H9 (cell line): ENCODE data around the gene APOBR. TPM values are rescaled to one million over a fixed set of nuclear protein-coding genes. Genes with fewer than 3 reads are reported as not detected.

ENCODE experiments used
- DNase-seq: peaks from one replicate; pipeline ENCODE4 v3.0.0-alpha.2; 2017
- H2AFZ ChIP-seq: one replicate; pipeline ENCODE4 v1.6.1; 2013; ENCODE audit warnings: mild to moderate bottlenecking, low read length, control low read depth, moderate library complexity
- H2AK5ac ChIP-seq: 2 replicates; pipeline ENCODE4 v1.6.1; 2013; ENCODE audit warnings: low read length, control low read depth, mixed read lengths; ENCODE audit not compliant: insufficient read length
- H2BK120ac ChIP-seq: one replicate; pipeline ENCODE4 v1.6.1; 2013; ENCODE audit warnings: low read depth, mild to moderate bottlenecking, low read length, control low read depth, inconsistent platforms; ENCODE audit not compliant: poor library complexity, severe bottlenecking
- H2BK12ac ChIP-seq: 2 replicates; pipeline ENCODE4 v1.6.1; 2013; ENCODE audit warnings: low read length, control low read depth, mixed read lengths, low read depth; ENCODE audit not compliant: insufficient read length
- H2BK15ac ChIP-seq: 2 replicates; pipeline ENCODE4 v1.6.1; 2013; ENCODE audit warnings: low read depth, low read length, control low read depth
- H2BK20ac ChIP-seq: one replicate; pipeline ENCODE4 v1.6.1; 2013; ENCODE audit warnings: low read depth, mild to moderate bottlenecking, low read length, control low read depth, inconsistent platforms; ENCODE audit not compliant: poor library complexity, severe bottlenecking
- H2BK5ac ChIP-seq: 2 replicates; pipeline ENCODE4 v1.6.1; 2013; ENCODE audit warnings: low read length, control low read depth, mixed read lengths; ENCODE audit not compliant: insufficient read length
- H3K14ac ChIP-seq: 2 replicates; pipeline ENCODE4 v1.6.1; 2013; ENCODE audit warnings: low read length, control low read depth; ENCODE audit not compliant: insufficient read depth
- H3K18ac ChIP-seq: 2 replicates; pipeline ENCODE4 v1.6.1; 2013; ENCODE audit warnings: low read depth, mild to moderate bottlenecking, mixed read lengths, low read length, control low read depth; ENCODE audit not compliant: insufficient read length
- H3K23ac ChIP-seq: 2 replicates; pipeline ENCODE4 v1.6.1; 2013; ENCODE audit warnings: low read length, control low read depth, mixed read lengths, low read depth; ENCODE audit not compliant: insufficient read length
- H3K23me2 ChIP-seq: 2 replicates; pipeline ENCODE4 v1.6.1; 2013; ENCODE audit warnings: low read depth, mild to moderate bottlenecking, mixed read lengths, low read length, control low read depth; ENCODE audit not compliant: insufficient read length, poor library complexity, severe bottlenecking
- H3K27ac ChIP-seq: 2 replicates; pipeline ENCODE4 v1.5.1; 2013; ENCODE audit warnings: low read length, control low read depth, mixed read lengths, low read depth; ENCODE audit not compliant: insufficient read length
- H3K27me3 ChIP-seq: 2 replicates; pipeline ENCODE4 v1.6.1; 2013; ENCODE audit warnings: low read length, control low read depth, inconsistent platforms; ENCODE audit not compliant: insufficient read depth
- H3K4ac ChIP-seq: 2 replicates; pipeline ENCODE4 v1.6.1; 2013; ENCODE audit warnings: low read depth, mild to moderate bottlenecking, control low read depth, inconsistent platforms, low read length, moderate library complexity
- H3K4me1 ChIP-seq: 2 replicates; pipeline ENCODE4 v1.6.1; 2013; ENCODE audit warnings: low read length, control low read depth, inconsistent platforms; ENCODE audit not compliant: insufficient read depth
- H3K4me2 ChIP-seq: 2 replicates; pipeline ENCODE4 v1.6.1; 2013; ENCODE audit warnings: low read length, control low read depth, mixed read lengths; ENCODE audit not compliant: insufficient read length, insufficient read depth
- H3K56ac ChIP-seq: 2 replicates; pipeline ENCODE4 v1.6.1; 2013; ENCODE audit warnings: low read depth, mild to moderate bottlenecking, mixed read lengths, low read length, control low read depth; ENCODE audit not compliant: insufficient read length
- H3K79me1 ChIP-seq: 2 replicates; pipeline ENCODE4 v1.6.1; 2013; ENCODE audit warnings: low read depth, mild to moderate bottlenecking, moderate library complexity, low read length, control low read depth, inconsistent platforms; ENCODE audit not compliant: insufficient read depth, poor library complexity, severe bottlenecking
- H3K79me2 ChIP-seq: 2 replicates; pipeline ENCODE4 v1.6.1; 2013; ENCODE audit warnings: low read length, control low read depth, inconsistent platforms; ENCODE audit not compliant: insufficient read depth
- H3K9ac ChIP-seq: 2 replicates; pipeline ENCODE4 v1.6.1; 2013; ENCODE audit warnings: low read length, control low read depth, mixed read lengths; ENCODE audit not compliant: insufficient read length; ENCODE audit errors: extremely low read depth
- H3K9me3 ChIP-seq: one replicate; pipeline ENCODE4 v1.6.1; 2013; ENCODE audit warnings: low read depth, low read length, inconsistent platforms; ENCODE audit not compliant: control insufficient read depth
- H3T11ph ChIP-seq: one replicate; pipeline ENCODE4 v1.6.1; 2013; ENCODE audit warnings: mild to moderate bottlenecking, low read length, control low read depth, inconsistent platforms
- H4K20me1 ChIP-seq: one replicate; pipeline ENCODE4 v1.6.1; 2013; ENCODE audit not compliant: control insufficient read depth, insufficient read length, insufficient read depth
- H4K5ac ChIP-seq: 2 replicates; pipeline ENCODE4 v1.6.1; 2013; ENCODE audit warnings: low read depth, mild to moderate bottlenecking, mixed read lengths, low read length, control low read depth; ENCODE audit not compliant: insufficient read length
- H4K8ac ChIP-seq: replicated peaks from 2 replicates; pipeline ENCODE4 v1.6.1; 2013; ENCODE audit warnings: low read length, control low read depth, mixed read lengths, low read depth; ENCODE audit not compliant: insufficient read length
- H4K91ac ChIP-seq: 2 replicates; pipeline ENCODE4 v1.6.1; 2013; ENCODE audit warnings: low read depth, mild to moderate bottlenecking, moderate library complexity, mixed read lengths, low read length, control low read depth; ENCODE audit not compliant: insufficient read length
- H3K27ac Mint-ChIP-seq, 3 experiments: 2 replicates in 2 of 3; 3 replicates in 1 of 3; pipeline ENCODE4 v1.8.0; 2020 to 2021; ENCODE audit warnings: mixed read lengths in 3 of 3, mild to moderate bottlenecking in 1 of 3, moderate library complexity in 1 of 3
- H3K27me3 Mint-ChIP-seq: 2 replicates; pipeline ENCODE4 v1.8.0; 2021; ENCODE audit warnings: low read depth, mild to moderate bottlenecking, moderate library complexity, mixed read lengths
- H3K36me3 Mint-ChIP-seq, 3 experiments: 2 replicates in 2 of 3; 3 replicates in 1 of 3; pipeline ENCODE4 v1.8.0; 2020 to 2021; ENCODE audit warnings: low read depth in 3 of 3, mixed read lengths in 3 of 3; ENCODE audit not compliant: insufficient read depth in 1 of 3
- H3K4me1 Mint-ChIP-seq, 2 experiments: 2 replicates each; pipeline ENCODE4 v1.8.0; 2020; ENCODE audit warnings: mixed read lengths in 2 of 2
- H3K4me3 Mint-ChIP-seq, 2 experiments: 2 replicates in 1 of 2; 3 replicates in 1 of 2; pipeline ENCODE4 v1.8.0; 2020 to 2021; ENCODE audit warnings: mild to moderate bottlenecking in 2 of 2, mixed read lengths in 2 of 2, moderate library complexity in 1 of 2
- H3K9me3 Mint-ChIP-seq, 2 experiments: 2 replicates in 1 of 2; 3 replicates in 1 of 2; pipeline ENCODE4 v1.8.0; 2020; ENCODE audit warnings: mild to moderate bottlenecking in 2 of 2, mixed read lengths in 2 of 2, moderate library complexity in 1 of 2
- WGBS: extraction: QIAGEN DNeasy Blood & Tissue Kit; methylation state at CpG from one replicate; pipeline ENCODE4 v1.1.7; 2013; ENCODE audit warnings: missing lambda C conversion rate, low lambda C conversion rate, mixed read lengths; ENCODE audit not compliant: insufficient read length; ENCODE audit errors: extremely low coverage; 5-methylcytosine and 5-hydroxymethylcytosine counted together
- total RNA-seq: library from RNA; stranded (reverse); gene quantifications from 2 replicates; pipeline ENCODE4 v1.2.1, GENCODE V29; 2021
- TF ChIP-seq, protein P1 (sequence below): fragments of 200-600 bp; sonication (generic); conservative IDR thresholded peaks from 3 replicates; pipeline ENCODE4 v1.8.0; 2021; ENCODE audit warnings: antibody characterized with exemption, mild to moderate bottlenecking

APOBR gene
- total RNA-seq, 1 experiment from 2014 or later = not detected

DNA sequence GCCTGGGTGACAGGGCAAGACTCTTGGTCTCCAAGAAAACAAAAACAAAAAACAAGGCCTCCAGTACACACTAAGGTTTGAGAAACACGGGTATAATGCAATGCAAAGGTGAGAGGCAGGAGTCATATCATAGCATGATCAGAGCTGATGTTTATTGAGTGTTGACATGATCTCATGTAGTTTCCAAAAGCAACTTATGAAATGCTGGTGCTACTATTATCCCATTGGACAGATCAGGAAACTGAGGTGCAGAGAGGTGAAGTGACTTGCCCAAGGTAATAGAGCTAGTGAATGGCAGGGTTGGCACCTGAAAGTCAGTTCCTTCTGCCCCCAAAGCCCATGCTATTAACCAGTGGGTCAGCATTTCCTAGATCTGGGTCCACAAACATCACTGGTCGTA lies 19.2 kb upstream of the APOBR start:
- no peaks in the 10 kb centered on the region for H3K4me1 ChIP-seq
- no CpG with 5 or more reads among the region's 2 CpGs for whole genome bisulfite sequencing
- Mint-ChIP-seq H3K27ac (no peak overlapping the region), H3K36me3 (peaks cover 2 to 6% (median 5%) of the 10 kb centered on the region in 3 experiments; a peak in 4 of 7 replicates), H3K27me3 (no peaks in the 10 kb centered on the region), H3K9me3 (no peaks in the 10 kb centered on the region), H3K4me1 (peaks cover 0 to 2% of the 10 kb centered on the region in 2 experiments; a peak in 1 of 4 replicates), H3K4me3 (no peak overlapping the region)
- H2AK5ac ChIP-seq = no peak overlapping the region
- H4K91ac ChIP-seq = no peak overlapping the region
- no peak overlapping the region for H3K56ac ChIP-seq
- H4K8ac ChIP-seq = no peak overlapping the region
- no peak overlapping the region for H3K18ac ChIP-seq
- H3K9ac ChIP-seq = no peak overlapping the region
- H3K4me2 ChIP-seq = no peak overlapping the region
- H3K27ac ChIP-seq = no peak overlapping the region
- H2BK15ac ChIP-seq = no peak overlapping the region
- H4K5ac ChIP-seq = no peak overlapping the region
- TF ChIP-seq, protein P1, sequence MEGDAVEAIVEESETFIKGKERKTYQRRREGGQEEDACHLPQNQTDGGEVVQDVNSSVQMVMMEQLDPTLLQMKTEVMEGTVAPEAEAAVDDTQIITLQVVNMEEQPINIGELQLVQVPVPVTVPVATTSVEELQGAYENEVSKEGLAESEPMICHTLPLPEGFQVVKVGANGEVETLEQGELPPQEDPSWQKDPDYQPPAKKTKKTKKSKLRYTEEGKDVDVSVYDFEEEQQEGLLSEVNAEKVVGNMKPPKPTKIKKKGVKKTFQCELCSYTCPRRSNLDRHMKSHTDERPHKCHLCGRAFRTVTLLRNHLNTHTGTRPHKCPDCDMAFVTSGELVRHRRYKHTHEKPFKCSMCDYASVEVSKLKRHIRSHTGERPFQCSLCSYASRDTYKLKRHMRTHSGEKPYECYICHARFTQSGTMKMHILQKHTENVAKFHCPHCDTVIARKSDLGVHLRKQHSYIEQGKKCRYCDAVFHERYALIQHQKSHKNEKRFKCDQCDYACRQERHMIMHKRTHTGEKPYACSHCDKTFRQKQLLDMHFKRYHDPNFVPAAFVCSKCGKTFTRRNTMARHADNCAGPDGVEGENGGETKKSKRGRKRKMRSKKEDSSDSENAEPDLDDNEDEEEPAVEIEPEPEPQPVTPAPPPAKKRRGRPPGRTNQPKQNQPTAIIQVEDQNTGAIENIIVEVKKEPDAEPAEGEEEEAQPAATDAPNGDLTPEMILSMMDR = no peak
- H3T11ph ChIP-seq = no peak overlapping the region
- no peak overlapping the region for H2BK120ac ChIP-seq
- no peak overlapping the region for H2AFZ ChIP-seq
- H3K27me3 ChIP-seq = no peaks in the 10 kb centered on the region
- no peaks in the 10 kb centered on the region for H3K9me3 ChIP-seq
- H3K23me2 ChIP-seq = no peaks in the 10 kb centered on the region
- no peak overlapping the region for H3K23ac ChIP-seq
- H2BK20ac ChIP-seq = no peak overlapping the region
- no peak overlapping the region for H3K14ac ChIP-seq
- H3K79me2 ChIP-seq = no peaks in the 10 kb centered on the region
- no peaks in the 10 kb centered on the region for H4K20me1 ChIP-seq
- DNase-seq = no peak
- no peak overlapping the region for H2BK5ac ChIP-seq
- H3K4ac ChIP-seq = no peak overlapping the region
- no peak overlapping the region for H2BK12ac ChIP-seq
- no peaks in the 10 kb centered on the region for H3K79me1 ChIP-seq
